ENCODE results near the gene RALGAPA2. TPM values are rescaled to one million over a fixed set of nuclear protein-coding genes. Genes with fewer than 3 reads are reported as not detected.

The RALGAPA2 gene
- total RNA-seq, 1 donor from 2014 or later: 16.5 TPM

DNA sequence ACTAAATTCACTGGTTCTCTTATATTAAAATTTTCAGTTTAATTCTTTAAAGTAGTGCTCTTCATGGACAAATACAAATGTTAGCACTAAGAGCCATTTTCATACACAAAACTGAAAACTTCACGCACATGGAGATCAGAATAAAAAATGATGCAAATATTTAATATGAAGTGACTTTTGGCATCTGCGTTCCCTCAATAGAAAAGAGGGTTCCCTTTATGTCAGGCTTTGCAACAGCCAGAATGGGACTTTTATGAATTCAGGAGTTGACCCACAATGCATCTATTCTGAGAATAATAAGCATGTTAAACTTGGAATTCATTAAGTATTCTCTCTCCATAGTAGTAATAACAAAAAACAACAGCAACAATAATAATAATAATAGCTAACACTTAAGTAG is 218.7 kb downstream of the RALGAPA2 start:
- DNase-seq (ENCODE audit: missing footprints) (no peak), ATAC-seq (no peak)
- intact Hi-C loops (cut with DNase I): no loop called here

GRCh38 chr20:20492521-20493332 is 219.7 kb downstream of the RALGAPA2 start:
- intact Hi-C loops (cut with DNase I): no loop called here
- DNase-seq (ENCODE audit: missing footprints): no peak
- ATAC-seq: no peak

DNA sequence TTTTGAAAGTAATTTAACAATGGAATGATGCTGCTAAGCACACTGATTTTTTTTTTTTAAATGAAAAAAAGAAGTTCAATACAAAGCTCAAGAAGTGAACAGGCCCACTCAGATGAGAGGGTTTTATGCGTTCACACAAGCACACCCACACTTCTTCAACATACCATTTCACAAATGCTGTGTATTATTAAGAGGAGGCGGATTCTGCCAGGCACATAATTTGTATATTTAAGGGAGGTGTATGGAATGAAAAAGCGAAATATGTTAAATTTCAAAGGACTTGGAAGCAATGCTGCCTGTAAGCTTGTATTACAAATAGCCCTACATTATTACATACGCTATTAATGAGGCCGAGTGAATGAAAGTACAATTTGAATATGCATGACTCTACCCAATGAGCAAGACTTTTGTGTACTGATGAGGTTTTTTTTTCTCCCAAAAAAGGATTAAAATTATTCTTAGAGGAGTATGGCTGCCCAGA is 220.6 kb downstream of the RALGAPA2 start:
- DNase-seq (ENCODE audit: missing footprints) (no peak), ATAC-seq (no peak)
- intact Hi-C loops (cut with DNase I): no loop called here

GRCh38 chr20:20491110-20491783 is 221.2 kb downstream of the RALGAPA2 start:
- ATAC-seq (no peak), DNase-seq (ENCODE audit: missing footprints) (no peak)
- intact Hi-C loops (cut with DNase I): no loop called here

DNA sequence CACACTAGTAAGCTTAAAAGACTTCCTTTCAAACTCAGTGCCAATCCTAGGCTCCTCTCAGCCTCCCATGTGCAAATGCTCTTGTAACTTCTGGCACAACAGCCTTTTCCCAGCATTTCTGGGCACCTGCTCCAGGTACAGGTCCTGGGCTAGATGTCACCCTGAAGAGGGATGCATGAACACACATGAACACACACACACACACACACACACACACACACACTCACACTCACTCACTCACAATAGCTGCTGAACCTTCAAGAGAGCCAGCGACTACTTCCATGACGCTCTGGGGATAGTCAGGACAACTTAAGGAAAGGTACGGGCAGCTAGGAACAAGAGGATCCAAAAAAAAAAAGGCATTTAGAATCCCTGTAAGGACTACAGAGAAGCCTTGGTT is 221.8 kb downstream of the RALGAPA2 start:
- no peak for DNase-seq (ENCODE audit: missing footprints)
- no peak for ATAC-seq
- intact Hi-C loops (cut with DNase I): no loop called here

DNA sequence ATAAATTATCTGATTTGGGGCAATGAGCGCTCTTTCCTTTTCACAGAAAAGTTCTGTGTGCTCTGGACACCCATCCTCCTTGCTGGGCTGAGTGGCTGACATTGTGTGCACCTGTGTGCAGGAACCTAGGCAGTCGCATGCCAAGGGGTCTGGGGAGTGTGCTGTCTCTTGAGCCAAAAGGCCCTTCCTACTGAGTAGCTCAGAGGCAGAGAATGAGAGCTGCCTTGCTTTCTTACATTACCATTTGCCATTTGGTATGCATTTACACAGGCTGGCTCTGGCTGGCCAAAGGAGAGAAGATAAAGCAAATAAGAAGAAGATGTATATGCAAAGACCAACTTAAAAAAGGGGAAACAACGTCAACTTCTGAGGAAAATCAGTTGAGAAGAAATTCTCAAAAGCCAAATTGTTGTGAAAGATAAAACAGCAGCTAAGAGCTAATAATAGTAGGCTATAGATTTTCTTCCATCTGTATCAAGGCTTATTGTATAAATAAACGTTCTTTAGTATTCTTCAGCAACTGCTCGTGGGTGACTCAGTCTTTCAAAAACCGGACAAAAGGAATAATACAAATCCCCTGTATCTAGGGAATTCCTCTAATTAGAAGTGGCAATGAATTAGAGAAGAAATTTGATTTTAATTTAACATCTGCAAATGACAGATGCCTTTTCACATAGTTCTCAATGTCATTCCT is 222.6 kb downstream of the RALGAPA2 start:
- intact Hi-C loops (cut with DNase I): no loop called here
- no peak for ATAC-seq

DNA sequence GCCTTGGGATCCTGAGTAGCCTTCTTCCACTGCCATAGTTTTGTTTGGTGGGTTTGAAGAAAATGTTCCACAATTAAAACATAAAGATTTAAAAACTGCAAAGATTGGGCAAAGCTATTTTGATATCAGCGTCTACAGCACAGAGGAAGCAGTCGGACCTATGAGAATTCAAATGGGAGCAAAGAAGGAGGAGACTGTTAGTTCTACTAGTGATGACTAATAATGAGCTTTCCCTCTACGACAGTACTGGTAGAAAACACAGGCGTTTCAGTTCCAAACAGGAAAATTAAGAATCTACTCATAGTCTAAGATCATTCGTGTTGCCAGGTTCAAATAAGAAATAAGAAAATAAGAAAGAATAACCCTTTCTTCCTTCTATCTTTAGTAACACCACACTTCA is 223.4 kb downstream of the RALGAPA2 start:
- intact Hi-C loops (cut with DNase I): no loop called here
- DNase-seq (ENCODE audit: missing footprints) (no peak), ATAC-seq (no peak)

More for the DNA sequence above, 222.6 kb downstream of the RALGAPA2 start:
- DNase-seq (ENCODE audit: missing footprints): no peak

DNA sequence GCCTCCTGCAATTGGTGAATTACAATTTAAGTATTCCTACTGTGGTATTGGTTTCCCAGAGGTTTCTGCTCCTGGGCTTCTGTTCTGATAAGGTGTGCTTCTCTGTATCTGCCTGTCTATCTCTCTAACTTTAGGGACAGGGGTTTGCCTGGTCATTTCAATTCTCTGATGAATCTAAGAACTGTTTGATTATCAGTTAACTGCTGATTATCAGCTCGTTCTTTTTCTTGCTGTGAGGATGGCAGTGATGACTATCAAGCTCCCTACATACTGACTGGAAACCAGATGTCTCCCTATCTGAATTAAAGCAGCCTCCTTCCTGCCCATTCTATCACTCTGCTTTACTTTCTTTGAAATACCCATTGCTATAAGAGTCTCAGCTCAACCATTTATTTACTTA is 224.1 kb downstream of the RALGAPA2 start:
- intact Hi-C loops (cut with DNase I): no loop called here
- no peak for DNase-seq (ENCODE audit: missing footprints)
- no peak for ATAC-seq

- DNase-seq (ENCODE audit: missing footprints) (no peak), ATAC-seq (no peak)
- intact Hi-C loops (cut with DNase I): no loop called here
Measured at GRCh38 chr20:20487811-20488210, 224.6 kb downstream of the RALGAPA2 start.

DNA sequence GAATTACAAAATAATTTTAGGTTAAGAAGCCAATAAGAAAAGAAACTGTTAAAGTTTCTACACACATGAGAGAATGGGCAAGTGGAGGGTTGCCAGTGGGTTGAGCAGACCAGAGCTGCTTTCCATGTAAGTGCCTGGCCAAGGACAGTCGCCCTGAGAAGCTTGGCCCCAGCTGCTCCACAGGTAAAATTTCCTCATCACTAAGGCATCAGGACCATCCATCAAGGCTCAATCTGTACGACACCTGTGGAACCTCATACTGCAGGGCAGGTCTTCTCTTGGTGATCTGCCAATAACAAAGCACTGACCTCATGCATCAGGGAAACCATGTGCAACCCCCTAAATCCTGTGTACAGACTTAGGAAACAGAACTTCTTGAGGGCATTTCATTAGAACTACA is 229.1 kb downstream of the RALGAPA2 start:
- DNase-seq (ENCODE audit: missing footprints) (no peak), ATAC-seq (no peak)
- intact Hi-C loops (cut with DNase I): no loop called here

- intact Hi-C loops (cut with DNase I): no loop called here
Measured at GRCh38 chr20:20482453-20482852, 230.0 kb downstream of the RALGAPA2 start.

GRCh38 chr20:20480689-20481088 is 231.8 kb downstream of the RALGAPA2 start:
- intact Hi-C loops (cut with DNase I): no loop called here
- no peak for ATAC-seq

More at GRCh38 chr20:20482453-20482852, 230.0 kb downstream of the RALGAPA2 start:
- ATAC-seq: no peak
- no peak for DNase-seq (ENCODE audit: missing footprints)

DNA sequence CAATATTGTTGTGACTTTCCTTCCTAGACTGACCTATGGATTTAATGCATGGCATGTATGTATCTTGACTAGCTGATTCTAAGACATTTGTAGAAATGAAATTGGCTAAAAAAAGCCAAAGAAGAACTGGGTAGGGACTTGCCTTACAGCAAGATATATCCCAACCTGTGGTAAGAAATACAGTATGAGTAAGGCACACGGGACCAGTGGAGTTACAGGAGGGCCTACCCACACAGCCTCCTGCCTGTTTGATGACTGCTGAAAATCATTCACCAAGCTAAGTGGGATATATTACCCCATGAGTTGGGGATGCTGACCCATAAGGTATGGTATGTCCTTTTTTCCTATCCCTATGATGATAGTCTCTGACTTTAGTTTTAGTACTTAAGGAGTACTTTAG is 232.3 kb downstream of the RALGAPA2 start:
- intact Hi-C loops (cut with DNase I): no loop called here
- ATAC-seq (no peak), DNase-seq (ENCODE audit: missing footprints) (no peak)

More at GRCh38 chr20:20480689-20481088, 231.8 kb downstream of the RALGAPA2 start:
- DNase-seq (ENCODE audit: missing footprints): no peak

DNA sequence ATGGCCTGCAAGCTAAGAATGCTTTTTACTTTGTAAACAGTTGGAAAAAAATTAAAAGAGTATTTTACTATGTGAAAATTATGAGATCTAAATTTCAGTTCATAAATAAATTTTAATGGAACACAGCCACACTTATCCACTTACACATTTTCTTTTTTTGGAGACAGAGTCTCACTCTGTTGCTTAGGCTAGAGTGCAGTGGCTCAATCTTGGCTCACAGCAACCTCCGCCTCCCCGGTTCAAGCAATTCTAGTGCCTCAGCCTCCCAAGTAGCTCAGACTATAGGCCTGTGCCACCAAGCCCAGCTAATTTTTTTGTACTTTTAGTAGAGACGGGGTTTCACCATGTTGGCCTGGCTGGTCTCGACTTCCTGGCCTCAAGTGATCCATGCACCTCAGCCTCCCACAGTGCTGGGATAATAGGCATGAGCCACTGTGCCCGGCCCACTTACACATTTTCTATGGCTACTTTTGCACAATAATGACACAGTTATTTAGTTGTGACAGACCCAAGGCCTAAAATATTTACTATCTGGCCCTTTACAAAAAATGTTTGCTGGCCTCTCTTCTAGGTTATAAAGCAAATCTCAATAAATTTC is 234.9 kb downstream of the RALGAPA2 start:
- no peak for DNase-seq (ENCODE audit: missing footprints)
- ATAC-seq: no peak
- intact Hi-C loops (cut with DNase I): no loop called here

DNA sequence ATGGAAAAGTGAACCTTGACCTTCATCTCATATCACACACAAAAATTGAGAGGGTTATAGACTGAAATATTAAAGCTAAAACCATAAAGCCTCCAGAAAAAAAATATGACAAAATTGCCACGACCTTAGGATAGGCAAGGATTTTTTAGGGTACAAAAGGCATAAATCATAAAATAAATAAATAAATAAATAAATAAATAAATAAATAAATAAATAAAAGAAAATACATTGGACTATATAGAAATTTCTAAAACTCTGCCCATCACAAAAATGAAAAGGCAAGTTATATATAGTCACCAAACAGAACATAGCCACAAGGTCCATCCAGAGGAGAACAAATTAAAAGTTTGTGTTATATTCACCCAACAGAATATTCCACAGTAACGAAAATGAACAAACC is 235.9 kb downstream of the RALGAPA2 start:
- ATAC-seq: no peak
- intact Hi-C loops (cut with DNase I): no loop called here
- no peak for DNase-seq (ENCODE audit: missing footprints)

DNA sequence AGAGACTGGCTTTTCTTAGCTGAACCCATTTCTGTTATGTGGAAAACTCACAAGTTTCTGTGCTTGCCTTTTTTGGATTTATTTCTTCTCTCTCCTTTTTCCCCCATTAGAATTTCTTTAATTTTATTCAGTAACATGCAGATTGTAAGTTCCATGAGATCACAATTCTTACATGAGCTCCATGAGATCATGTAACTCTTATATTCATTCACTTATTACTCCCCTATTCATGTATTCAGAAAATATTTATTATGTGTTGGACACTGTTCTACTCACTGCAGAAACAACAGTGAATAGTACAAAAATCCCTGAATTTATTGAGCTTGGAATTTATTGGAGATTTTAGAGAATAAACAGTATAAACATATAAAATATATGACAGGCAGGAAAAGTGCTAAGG is 238.8 kb downstream of the RALGAPA2 start:
- ATAC-seq (no peak), DNase-seq (ENCODE audit: missing footprints) (no peak)
- intact Hi-C loops (cut with DNase I): no loop called here

GRCh38 chr20:20472684-20473274 is 239.7 kb downstream of the RALGAPA2 start:
- intact Hi-C loops (cut with DNase I): no loop called here
- DNase-seq (ENCODE audit: missing footprints) (no peak), ATAC-seq (no peak)

DNA sequence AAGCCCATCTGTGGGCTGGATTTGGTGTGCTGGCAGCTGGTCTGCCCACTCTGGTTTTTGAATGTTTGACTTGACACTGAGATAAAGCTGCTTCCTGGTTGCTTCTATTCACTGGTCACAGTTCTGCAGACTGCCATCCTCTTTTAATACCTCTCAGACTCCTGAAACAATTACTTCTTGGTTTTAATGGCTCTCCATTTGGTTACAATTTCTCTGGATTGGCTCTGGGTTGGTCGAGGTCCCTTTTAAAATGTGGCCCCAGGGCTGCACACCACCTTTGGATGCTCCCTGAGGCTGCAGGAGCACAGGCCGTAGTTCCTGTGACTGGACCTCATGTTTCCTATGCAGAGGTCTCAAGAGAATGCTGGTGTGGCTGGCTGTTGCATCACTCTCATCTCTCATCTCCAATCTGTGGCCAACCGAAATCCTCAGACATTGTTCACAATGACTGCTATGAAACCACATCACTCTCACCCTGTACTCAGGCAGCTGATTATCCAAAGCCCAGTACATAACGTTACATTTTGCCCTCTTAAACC is 246.0 kb downstream of the RALGAPA2 start:
- intact Hi-C loops (cut with DNase I): loop anchor here (10.0 kb wide), 1 partner anchor 102 kb away; the partner anchor contains the start of gene INSM1
- no peak for DNase-seq (ENCODE audit: missing footprints)
- peak; percentile 80 for ATAC-seq

Measured in Right ventricle myocardium inferior (tissue), 1 donor.